Lung (tissue), 12 donors: Measurements from ENCODE around the gene ABCC4. TPM values are rescaled to one million over a fixed set of nuclear protein-coding genes. Genes with fewer than 3 reads are reported as not detected.
"Not testable (repeated sequence)": the region's sequence is repeated elsewhere in the genome, so short reads cannot be mapped to it uniquely, and the experiment has no call there.

Experiments
- ATAC-seq: fragments of 200-7000 bp; cut with Tn5 transposase; one replicate; pipeline ENCODE4 v1.9.1; 2020; ENCODE audit warnings: moderate number of reproducible peaks; ENCODE audit not compliant: insufficient read depth, low FRiP score
- DNase-seq, 3 donors: peaks; one replicate each; pipeline ENCODE4 v3.0.0-alpha.2; 2013 to 2017
- H3K27ac ChIP-seq, 2 donors: one replicate each; pipeline ENCODE4 v1.5.1; 2013; ENCODE audit warnings: mild to moderate bottlenecking in 2 of 2, moderate library complexity in 2 of 2, control low read depth in 1 of 2, inconsistent platforms in 1 of 2, low read depth in 1 of 2, low read length in 1 of 2
- H3K27me3 ChIP-seq, 3 donors: one replicate each; pipeline ENCODE4 v1.5.1; 2013; ENCODE audit warnings: low read length in 2 of 3; ENCODE audit not compliant: control insufficient read depth in 3 of 3, insufficient read depth in 3 of 3
- H3K36me3 ChIP-seq, 4 donors: one replicate each; pipeline ENCODE4 v1.5.1; 2013; ENCODE audit warnings: low read length in 4 of 4, mild to moderate bottlenecking in 1 of 4, moderate library complexity in 1 of 4; ENCODE audit not compliant: control insufficient read depth in 4 of 4, insufficient read depth in 4 of 4
- H3K4me1 ChIP-seq, 5 donors: one replicate each; pipeline ENCODE4 v1.5.1; 2013; ENCODE audit warnings: low read length in 5 of 5, mild to moderate bottlenecking in 2 of 5, moderate library complexity in 1 of 5; ENCODE audit not compliant: control insufficient read depth in 5 of 5, insufficient read depth in 5 of 5
- H3K4me3 ChIP-seq: one replicate; pipeline ENCODE4 v1.5.1; 2013; ENCODE audit warnings: mild to moderate bottlenecking, control low read depth, moderate library complexity
- H3K9ac ChIP-seq, 2 donors: one replicate each; pipeline ENCODE4 v1.5.1; 2013; ENCODE audit warnings: low read length in 2 of 2, control low read depth in 1 of 2; ENCODE audit not compliant: insufficient read depth in 1 of 2
- H3K9me3 ChIP-seq, 4 donors: one replicate each; pipeline ENCODE4 v1.5.1; 2013; ENCODE audit warnings: low read length in 3 of 4, mild to moderate bottlenecking in 1 of 4, moderate library complexity in 1 of 4; ENCODE audit not compliant: control insufficient read depth in 4 of 4, insufficient read depth in 3 of 4
- WGBS, 2 donors: extraction: QIAGEN DNeasy Blood & Tissue Kit; methylation state at CpG; one replicate each; pipeline ENCODE4 v1.1.7; 2013; 5-methylcytosine and 5-hydroxymethylcytosine counted together
- polyA plus RNA-seq, 2 donors: library from polyadenylated mRNA; stranded (reverse); fragments of 200-250 nt; gene quantifications; one replicate each; pipeline ENCODE4 v1.2.1, GENCODE V29; 2013
- total RNA-seq, 2 donors: library from RNA; depleted of rRNA in 1 of 2; stranded (reverse); fragments of >200 nt in 1 of 2; gene quantifications; one replicate each; pipeline ENCODE4 v1.2.1, GENCODE V29; 2014 to 2021
- TF ChIP-seq, protein P1 (sequence below): IDR thresholded peaks from 2 replicates; pipeline ENCODE4 v1.5.1; 2012; ENCODE audit warnings: mild to moderate bottlenecking; ENCODE audit errors: control extremely low read depth, extremely low read depth
- donor health status: control.
- donor health status: control.
- donor health status: Bipolar disorder and iron deficiency.
- donor health status: healthy.
- donor health status: DM: yes; HTN: yes; CAD: no.

The ABCC4 gene
- total and polyA plus RNA-seq, 4 donors: 7.1 to 38.7 (median 20.6) TPM

DNA sequence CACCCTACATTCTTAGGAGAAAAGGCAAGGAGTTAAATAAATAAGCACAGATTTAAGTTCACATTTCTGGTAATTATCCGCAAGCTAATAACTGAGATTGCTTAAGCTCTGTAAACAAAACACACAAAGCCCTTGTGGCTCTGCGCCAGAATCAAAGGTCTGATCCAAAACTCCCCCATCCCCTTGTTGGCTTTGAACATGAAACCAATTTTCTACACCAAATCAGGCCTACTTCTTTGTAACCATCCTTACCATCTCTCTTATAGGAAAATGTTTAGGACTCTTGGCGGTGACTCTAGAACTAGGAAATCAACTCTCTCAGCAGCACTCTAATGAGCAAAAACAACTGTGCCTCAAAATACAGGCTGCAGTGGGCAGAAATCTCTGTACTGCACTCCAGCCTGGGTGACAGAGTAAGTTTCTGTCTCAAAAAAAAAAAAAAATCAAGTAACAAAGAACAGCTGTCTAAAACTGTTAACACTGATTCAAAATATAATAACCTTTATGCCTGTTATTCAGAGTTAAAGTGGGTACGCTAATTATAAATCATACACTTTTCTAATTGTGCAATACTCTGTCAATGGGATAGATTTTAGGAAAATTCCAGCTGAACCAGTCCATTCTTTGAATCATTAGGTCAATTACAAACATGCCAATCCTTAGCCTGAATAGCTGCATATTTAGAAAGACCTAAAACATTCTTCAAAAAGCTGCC is 25.8 kb downstream of the ABCC4 start:
- ATAC-seq: no peak
- TF ChIP-seq, protein P1, sequence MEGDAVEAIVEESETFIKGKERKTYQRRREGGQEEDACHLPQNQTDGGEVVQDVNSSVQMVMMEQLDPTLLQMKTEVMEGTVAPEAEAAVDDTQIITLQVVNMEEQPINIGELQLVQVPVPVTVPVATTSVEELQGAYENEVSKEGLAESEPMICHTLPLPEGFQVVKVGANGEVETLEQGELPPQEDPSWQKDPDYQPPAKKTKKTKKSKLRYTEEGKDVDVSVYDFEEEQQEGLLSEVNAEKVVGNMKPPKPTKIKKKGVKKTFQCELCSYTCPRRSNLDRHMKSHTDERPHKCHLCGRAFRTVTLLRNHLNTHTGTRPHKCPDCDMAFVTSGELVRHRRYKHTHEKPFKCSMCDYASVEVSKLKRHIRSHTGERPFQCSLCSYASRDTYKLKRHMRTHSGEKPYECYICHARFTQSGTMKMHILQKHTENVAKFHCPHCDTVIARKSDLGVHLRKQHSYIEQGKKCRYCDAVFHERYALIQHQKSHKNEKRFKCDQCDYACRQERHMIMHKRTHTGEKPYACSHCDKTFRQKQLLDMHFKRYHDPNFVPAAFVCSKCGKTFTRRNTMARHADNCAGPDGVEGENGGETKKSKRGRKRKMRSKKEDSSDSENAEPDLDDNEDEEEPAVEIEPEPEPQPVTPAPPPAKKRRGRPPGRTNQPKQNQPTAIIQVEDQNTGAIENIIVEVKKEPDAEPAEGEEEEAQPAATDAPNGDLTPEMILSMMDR: no peak
- H3K27ac ChIP-seq: no peak overlapping the region

GRCh38 chr13:95273592-95274132 is 27.6 kb downstream of the ABCC4 start:
- 66 to 81% methylated on average over 12 of the region's 12 CpGs for WGBS, 2 donors
- H3K27me3 ChIP-seq, H3K9me3 ChIP-seq, H3K4me3 ChIP-seq, H3K9ac ChIP-seq, DNase-seq, ATAC-seq, H3K36me3 ChIP-seq: not testable (repeated sequence)
- Histone ChIP-seq H3K4me1 (peaks cover 0 to 50% (median 25%) of the 10 kb centered on the region in 5 donors), H3K27ac (peak overlapping the region in 1 of 2 donors; percentile 51)

More for the DNA sequence above, 25.8 kb downstream of the ABCC4 start:
- no peaks in the 10 kb centered on the region for H3K9me3 ChIP-seq
- peak; percentile 71 to 91 (median 90) for DNase-seq
- no peaks in the 10 kb centered on the region for H3K27me3 ChIP-seq
- H3K36me3 ChIP-seq: no peaks in the 10 kb centered on the region
- peaks cover 3 to 47% (median 24%) of the 10 kb centered on the region in 5 donors for H3K4me1 ChIP-seq
- WGBS, 2 donors: 63 to 76% methylated on average over 4 of the region's 4 CpGs
- peak overlapping the region in 1 of 2 donors; percentile 62 for H3K9ac ChIP-seq
- H3K4me3 ChIP-seq: no peak overlapping the region

DNA sequence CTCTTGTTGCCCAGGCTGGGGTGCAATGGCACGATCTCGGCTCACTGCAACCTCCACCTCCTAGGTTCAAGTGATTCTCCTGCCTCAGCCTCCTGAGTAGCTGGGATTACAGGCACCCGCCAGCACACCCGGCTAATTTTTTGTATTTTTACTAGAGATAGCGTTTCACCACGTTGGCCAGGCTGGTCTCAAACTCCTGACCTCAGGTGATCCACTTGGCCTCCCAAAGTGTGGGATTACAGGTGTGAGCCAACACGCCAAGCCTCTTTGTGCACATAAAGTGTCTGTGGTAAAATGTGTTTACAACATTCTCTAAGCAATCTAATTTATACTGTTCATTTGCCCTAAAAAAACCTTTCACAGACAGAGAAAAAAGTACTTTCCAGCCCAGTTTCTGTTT is 29.2 kb downstream of the ABCC4 start:
- H3K27me3 ChIP-seq, ATAC-seq, H3K4me3 ChIP-seq, H3K9me3 ChIP-seq, DNase-seq, H3K36me3 ChIP-seq, H3K9ac ChIP-seq: not testable (repeated sequence)
- Histone ChIP-seq H3K4me1 (peaks cover 0 to 61% (median 35%) of the 10 kb centered on the region in 5 donors), H3K27ac (peak overlapping the region in 1 of 2 donors; percentile 63)
- 72 to 96% methylated on average over 7 of the region's 7 CpGs for WGBS, 2 donors

DNA sequence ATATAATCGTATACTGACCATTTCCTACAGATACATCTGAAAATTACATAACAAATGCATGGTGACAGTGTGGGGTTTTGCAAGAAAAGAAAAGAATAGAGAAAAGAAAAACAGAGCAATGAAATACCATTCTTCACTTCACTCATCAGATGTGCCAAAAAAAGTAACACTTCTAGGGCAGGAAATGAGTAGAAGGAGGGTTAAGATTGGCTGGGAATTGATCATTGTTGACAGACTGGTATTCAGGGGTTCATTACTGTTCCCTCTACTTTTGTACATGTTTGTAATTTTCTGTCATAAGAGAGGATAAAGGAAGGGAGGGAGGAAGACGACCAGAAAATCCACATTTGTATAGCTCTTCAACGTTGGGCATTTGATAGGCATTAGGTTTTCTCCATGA is 31.5 kb downstream of the ABCC4 start:
- Histone ChIP-seq H3K27ac (no peak overlapping the region), H3K4me1 (peaks cover 0 to 44% (median 20%) of the 10 kb centered on the region in 5 donors)
- WGBS, 2 donors: 53 to 71% methylated on average over 3 of the region's 3 CpGs

DNA sequence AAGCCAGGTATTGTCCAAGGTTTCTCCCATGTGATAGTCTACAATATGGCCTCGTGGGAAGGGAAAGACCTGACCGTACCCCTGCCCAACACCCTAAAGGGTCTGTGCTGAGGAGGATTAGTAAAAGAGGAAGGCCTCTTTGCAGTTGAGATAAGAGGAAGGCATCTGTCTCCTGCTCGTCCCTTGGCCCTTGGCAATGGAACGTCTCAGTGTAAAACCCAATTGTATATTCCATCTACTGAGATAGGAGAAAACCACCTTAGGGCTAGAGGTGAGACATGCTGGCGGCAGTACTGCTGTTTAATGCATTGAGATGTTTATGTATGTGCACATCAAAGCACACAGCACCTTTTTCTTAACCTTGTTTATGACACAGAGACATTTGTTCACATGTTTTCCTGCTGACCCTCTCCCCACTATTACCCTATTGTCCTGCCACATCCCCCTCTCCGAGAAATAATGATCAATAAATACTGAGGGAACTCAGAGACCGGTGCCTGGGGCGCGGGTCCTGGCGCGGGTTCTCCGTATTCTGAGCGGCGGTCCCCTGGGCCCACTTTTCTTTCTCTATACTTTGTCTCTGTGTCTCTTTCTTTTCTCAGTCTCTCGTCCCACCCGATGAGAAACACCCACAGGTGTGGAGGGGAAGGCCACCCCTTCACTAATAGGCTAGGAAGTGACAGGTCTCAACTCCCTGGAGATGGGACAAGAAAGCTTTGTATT is 32.7 kb downstream of the ABCC4 start:
- not testable (repeated sequence) for DNase-seq, H3K27ac ChIP-seq, ATAC-seq, H3K27me3 ChIP-seq, H3K9ac ChIP-seq, H3K36me3 ChIP-seq, H3K9me3 ChIP-seq, H3K4me3 ChIP-seq
- peaks cover 0 to 34% (median 14%) of the 10 kb centered on the region in 5 donors for H3K4me1 ChIP-seq
- 80 to 88% methylated on average over 16 of the region's 16 CpGs for WGBS, 2 donors

More for the DNA sequence above, 31.5 kb downstream of the ABCC4 start:
- no peak for DNase-seq
- H3K36me3 ChIP-seq: peaks cover 0 to 3% (median under 1%) of the 10 kb centered on the region in 4 donors
- H3K9ac ChIP-seq: peak overlapping the region in 1 of 2 donors; percentile 9
- TF ChIP-seq, protein P1: no peak
- no peak for ATAC-seq
- no peaks in the 10 kb centered on the region for H3K27me3 ChIP-seq
- peaks cover 0 to 2% (median 0%) of the 10 kb centered on the region in 4 donors for H3K9me3 ChIP-seq
- H3K4me3 ChIP-seq: no peak overlapping the region
